CD14-positive monocyte (primary cell): ENCODE data around the gene NPHP3. TPM values are rescaled to one million over a fixed set of nuclear protein-coding genes. Genes with fewer than 3 reads are reported as not detected.
A peak's percentile ranks its signal among the peaks of the same experiment; 100 is the strongest.

ENCODE experiments used
- DNase-seq, 3 donors: peaks; one replicate each; pipeline ENCODE4 v3.0.0-alpha.2; 2011 to 2022
- H2AFZ ChIP-seq: 2 replicates; pipeline ENCODE4 v1.6.0; 2012; ENCODE audit warnings: mild to moderate bottlenecking, low read depth, low read length, inconsistent platforms; ENCODE audit not compliant: insufficient read depth, poor library complexity, severe bottlenecking
- H3K27ac ChIP-seq, 2 donors: 1 replicate in 1 of 2; 2 replicates in 1 of 2; pipeline ENCODE4 v1.5.1; 2012 to 2013; ENCODE audit warnings: low read length in 2 of 2, control low read depth in 1 of 2, inconsistent platforms in 1 of 2, low read depth in 1 of 2, mild to moderate bottlenecking in 1 of 2
- H3K27me3 ChIP-seq, 2 donors: one replicate each; pipeline versions ENCODE4 v1.6.0 to v1.6.1; 2011 to 2013; ENCODE audit warnings: low read length in 2 of 2; ENCODE audit not compliant: control insufficient read depth in 2 of 2, insufficient read depth in 2 of 2
- H3K36me3 ChIP-seq, 2 donors: replicated peaks in 1 of 2; 1 replicate in 1 of 2; 2 replicates in 1 of 2; pipeline versions ENCODE4 v1.5.1 to v1.6.1; 2012 to 2013; ENCODE audit warnings: low read length in 2 of 2, control low read depth in 1 of 2, inconsistent platforms in 1 of 2, mild to moderate bottlenecking in 1 of 2; ENCODE audit not compliant: insufficient read depth in 2 of 2, control insufficient read depth in 1 of 2
- H3K4me1 ChIP-seq, 2 donors: 1 replicate in 1 of 2; 2 replicates in 1 of 2; pipeline versions ENCODE4 v1.5.1 to v1.6.1; 2012 to 2013; ENCODE audit warnings: low read length in 2 of 2, control low read depth in 1 of 2, inconsistent platforms in 1 of 2, mild to moderate bottlenecking in 1 of 2, moderate library complexity in 1 of 2; ENCODE audit not compliant: insufficient read depth in 2 of 2, control insufficient read depth in 1 of 2
- H3K4me2 ChIP-seq: replicated peaks from 2 replicates; pipeline ENCODE3; 2012; ENCODE audit warnings: low read length, moderate library complexity, mild to moderate bottlenecking; ENCODE audit not compliant: poor library complexity, severe bottlenecking; ENCODE audit errors: extremely low read depth
- H3K4me3 ChIP-seq, 3 experiments: fragments of 200-600 bp in 1 of 3; sonication (generic) in 1 of 3; replicated peaks in 1 of 3; 1 replicate in 2 of 3; 2 replicates in 1 of 3; pipeline ENCODE4 v1.5.1; 2011 to 2013; ENCODE audit warnings: low read length in 3 of 3, mild to moderate bottlenecking in 3 of 3, control low read depth in 2 of 3, low read depth in 2 of 3, inconsistent platforms in 1 of 3, moderate library complexity in 1 of 3
- H3K79me2 ChIP-seq: 2 replicates; pipeline ENCODE4 v1.6.0; 2012; ENCODE audit warnings: mild to moderate bottlenecking, control low read depth, inconsistent platforms, low read length, moderate library complexity; ENCODE audit not compliant: insufficient read depth
- H3K9ac ChIP-seq: 2 replicates; pipeline ENCODE4 v1.6.0; 2017; ENCODE audit warnings: low read length, mild to moderate bottlenecking; ENCODE audit not compliant: insufficient read depth, poor library complexity, severe bottlenecking
- H3K9me3 ChIP-seq, 2 donors: replicated peaks in 1 of 2; 1 replicate in 1 of 2; 2 replicates in 1 of 2; pipeline versions ENCODE4 v1.5.1 to v1.6.1; 2012 to 2013; ENCODE audit warnings: low read length in 2 of 2, control low read depth in 1 of 2; ENCODE audit not compliant: control insufficient read depth in 1 of 2, insufficient read depth in 1 of 2
- H4K20me1 ChIP-seq: 2 replicates; pipeline ENCODE4 v1.6.0; 2012; ENCODE audit warnings: mild to moderate bottlenecking, low read length, control low read depth, moderate library complexity; ENCODE audit not compliant: insufficient read depth
- H3K27ac Mint-ChIP-seq, 7 donors: one replicate each; pipeline ENCODE4 v1.8.0; 2020; ENCODE audit warnings: mild to moderate bottlenecking in 7 of 7, mixed read lengths in 7 of 7, moderate library complexity in 6 of 7, inconsistent platforms in 2 of 7
- H3K27me3 Mint-ChIP-seq, 3 donors: one replicate each; pipeline ENCODE4 v1.8.0; 2021 to 2022; ENCODE audit warnings: low read depth in 3 of 3, mild to moderate bottlenecking in 3 of 3, mixed read lengths in 3 of 3, moderate library complexity in 3 of 3, inconsistent platforms in 1 of 3
- H3K36me3 Mint-ChIP-seq, 2 donors: one replicate each; pipeline ENCODE4 v1.8.0; 2020; ENCODE audit warnings: mixed read lengths in 2 of 2, inconsistent platforms in 1 of 2, mild to moderate bottlenecking in 1 of 2
- H3K4me1 Mint-ChIP-seq: one replicate; pipeline ENCODE4 v1.8.0; 2020; ENCODE audit warnings: mild to moderate bottlenecking, mixed read lengths
- H3K4me3 Mint-ChIP-seq, 2 donors: one replicate each; pipeline ENCODE4 v1.8.0; 2020; ENCODE audit warnings: mild to moderate bottlenecking in 2 of 2, mixed read lengths in 2 of 2, moderate library complexity in 1 of 2
- H3K9me3 Mint-ChIP-seq, 7 donors: one replicate each; pipeline ENCODE4 v1.8.0; 2020 to 2022; ENCODE audit warnings: mixed read lengths in 7 of 7, mild to moderate bottlenecking in 6 of 7, moderate library complexity in 6 of 7, inconsistent platforms in 2 of 7
- CTCF ChIP-seq: fragments of 200-600 bp; IDR thresholded peaks from one replicate; pipeline ENCODE4 v1.8.0; 2022; ENCODE audit warnings: antibody characterized with exemption, mild to moderate bottlenecking
- WGBS: methylation state at CpG from one replicate; pipeline ENCODE4 v1.1.5; 2013; ENCODE audit warnings: missing lambda C conversion rate; ENCODE audit not compliant: insufficient coverage; 5-methylcytosine and 5-hydroxymethylcytosine counted together
- intact Hi-C, 2 donors: fragments of 100-400 bp; cut with micrococcal nuclease; formaldehyde crosslinking; loops; one replicate each; pipeline versions ENCODE4 v1.15.0 to v1.15.1; 2023
- polyA plus RNA-seq, 3 donors: library from polyadenylated mRNA; depleted of rRNA in 1 of 3; unstranded in 2 of 3; stranded (reverse) in 1 of 3; fragments of 300-500 nt in 2 of 3; fragments of >200 nt in 1 of 3; fragmentation: Illumina TruSeq in 2 of 3; gene quantifications; 1 replicate in 2 of 3; 2 replicates in 1 of 3; pipeline ENCODE4 v1.2.3, GENCODE V29; 2012 to 2021

Gene NPHP3
- polyA plus RNA-seq, 3 donors: 1.3 to 15.0 (median 2.0) TPM

- Histone ChIP-seq H3K4me1 (no peaks in the 10 kb centered on the region), H3K4me2 (no peak overlapping the region), H3K4me3 (no peak overlapping the region), H3K27ac (no peak overlapping the region), H3K36me3 (no peaks in the 10 kb centered on the region), H3K9ac (no peak overlapping the region), H4K20me1 (no peaks in the 10 kb centered on the region), H3K79me2 (no peaks in the 10 kb centered on the region), H3K27me3 (no peaks in the 10 kb centered on the region), H3K9me3 (no peaks in the 10 kb centered on the region), H2AFZ (no peak overlapping the region)
- Mint-ChIP-seq H3K9me3 (no peaks in the 10 kb centered on the region), H3K36me3 (no peaks in the 10 kb centered on the region), H3K27me3 (no peaks in the 10 kb centered on the region), H3K4me1 (peaks cover 1% of the 10 kb centered on the region), H3K27ac (no peak overlapping the region), H3K4me3 (no peak overlapping the region)
- WGBS: no CpG with 5 or more reads among the region's 1 CpG
- intact Hi-C loops: no loop called here
- no peak for TF ChIP-seq CTCF
- no peak for DNase-seq
Measured at GRCh38 chr3:132650153-132650552, 72.1 kb downstream of the NPHP3 start.

- Histone ChIP-seq H3K27ac (no peak overlapping the region), H3K79me2 (no peaks in the 10 kb centered on the region), H3K4me2 (no peak overlapping the region), H3K4me1 (no peaks in the 10 kb centered on the region), H3K4me3 (no peak overlapping the region), H3K36me3 (no peaks in the 10 kb centered on the region), H3K9me3 (no peaks in the 10 kb centered on the region), H3K9ac (no peak overlapping the region), H4K20me1 (no peaks in the 10 kb centered on the region), H3K27me3 (no peaks in the 10 kb centered on the region), H2AFZ (no peak overlapping the region)
- peak overlapping the region in 1 of 7 donors; percentile 18 for H3K27ac Mint-ChIP-seq
- peaks cover 0 to 2% (median 0%) of the 10 kb centered on the region in 7 donors for H3K9me3 Mint-ChIP-seq
- H3K27me3 Mint-ChIP-seq: peaks cover 0 to 1% (median 0%) of the 10 kb centered on the region in 3 donors
- peaks cover 1 to 6% of the 10 kb centered on the region in 2 donors for H3K36me3 Mint-ChIP-seq
- DNase-seq: no peak
- WGBS: no CpG with 5 or more reads among the region's 1 CpG
- intact Hi-C loops: no loop called here
- peaks cover 8% of the 10 kb centered on the region for H3K4me1 Mint-ChIP-seq
- no peak for TF ChIP-seq CTCF
- no peak overlapping the region for H3K4me3 Mint-ChIP-seq
Measured at GRCh38 chr3:132645058-132645457, 77.2 kb downstream of the NPHP3 start.
